GM20000 (cell line): ENCODE data around the gene NOTO.

ENCODE experiments used
- DNase-seq: peaks from one replicate; pipeline ENCODE4 v3.0.0; 2012; ENCODE audit warnings: low spot score
- CTCF ChIP-seq: IDR thresholded peaks from 2 replicates; pipeline ENCODE4 v1.5.1; 2012; ENCODE audit warnings: mild to moderate bottlenecking, control low read depth; ENCODE audit errors: extremely low read depth, missing control alignments

NOTO gene

GRCh38 chr2:73233932-73234832 is 31.8 kb downstream of the NOTO start, which contains the start of gene CCT7:
CCT7 (plus strand) TSS chr2:73234308; CDS start chr2:73234379, 71 bp downstream.
- no peak for TF ChIP-seq CTCF
- peak; percentile 93 for DNase-seq

- DNase-seq: no peak
- no peak for TF ChIP-seq CTCF
These were observed 33.1 kb downstream of the NOTO start for GRCh38 chr2:73235315-73236028.

GRCh38 chr2:73237168-73237567 is 34.8 kb downstream of the NOTO start:
- no peak for TF ChIP-seq CTCF
- no peak for DNase-seq

GRCh38 chr2:73238149-73238548 is 35.8 kb downstream of the NOTO start:
- no peak for DNase-seq
- no peak for TF ChIP-seq CTCF

GRCh38 chr2:73238976-73239375 is 36.6 kb downstream of the NOTO start:
- TF ChIP-seq CTCF: no peak
- DNase-seq: no peak

- no peak for TF ChIP-seq CTCF
These were observed 37.4 kb downstream of the NOTO start for GRCh38 chr2:73239776-73240175.

GRCh38 chr2:73243884-73244570 is 41.7 kb downstream of the NOTO start:
- no peak for DNase-seq

More at GRCh38 chr2:73239776-73240175, 37.4 kb downstream of the NOTO start:
- no peak for DNase-seq

More at GRCh38 chr2:73243884-73244570, 41.7 kb downstream of the NOTO start:
- no peak for TF ChIP-seq CTCF
